Hepatocyte (in vitro differentiated cells): ENCODE results near the gene JPH2. TPM values are rescaled to one million over a fixed set of nuclear protein-coding genes. Genes with fewer than 3 reads are reported as not detected.

Experiments
- DNase-seq: peaks from one replicate; pipeline ENCODE4 v3.0.0-alpha.2; 2016; ENCODE audit warnings: low spot score
- H2AFZ ChIP-seq: fragments of 200-600 bp; sonication (generic); 2 replicates; pipeline ENCODE4 v1.6.0; 2016; ENCODE audit warnings: antibody characterized with exemption, mild to moderate bottlenecking
- H3K27ac ChIP-seq: fragments of 200-600 bp; sonication (generic); 2 replicates; pipeline ENCODE4 v1.5.1; 2016; ENCODE audit warnings: mild to moderate bottlenecking
- H3K27me3 ChIP-seq: fragments of 200-600 bp; sonication (generic); 2 replicates; pipeline ENCODE4 v1.6.1; 2016
- H3K36me3 ChIP-seq: fragments of 200-600 bp; sonication (generic); replicated peaks from 2 replicates; pipeline ENCODE4 v1.5.1; 2016; ENCODE audit warnings: low read depth; ENCODE audit not compliant: insufficient read depth
- H3K4me1 ChIP-seq: fragments of 200-600 bp; sonication (generic); 2 replicates; pipeline ENCODE4 v1.5.1; 2016; ENCODE audit warnings: mild to moderate bottlenecking, moderate library complexity; ENCODE audit not compliant: insufficient read depth
- H3K4me2 ChIP-seq: fragments of 200-600 bp; sonication (generic); 2 replicates; pipeline ENCODE4 v1.6.0; 2016
- H3K4me3 ChIP-seq: fragments of 200-600 bp; sonication (generic); 2 replicates; pipeline ENCODE4 v1.5.1; 2016; ENCODE audit warnings: mild to moderate bottlenecking
- H3K79me2 ChIP-seq: fragments of 200-600 bp; sonication (generic); 2 replicates; pipeline ENCODE4 v1.6.0; 2017; ENCODE audit warnings: mild to moderate bottlenecking
- H3K9me2 ChIP-seq: fragments of 200-600 bp; sonication (generic); replicated peaks from 2 replicates; pipeline ENCODE4 v1.6.0; 2017; ENCODE audit warnings: mild to moderate bottlenecking; ENCODE audit not compliant: insufficient read depth
- H3K9me3 ChIP-seq: fragments of 200-600 bp; sonication (generic); 2 replicates; pipeline ENCODE4 v1.5.1; 2016; ENCODE audit warnings: low read depth, mild to moderate bottlenecking
- H4K20me1 ChIP-seq: fragments of 200-600 bp; sonication (generic); 2 replicates; pipeline ENCODE4 v1.6.0; 2016; ENCODE audit warnings: mild to moderate bottlenecking; ENCODE audit not compliant: insufficient read depth, poor library complexity, severe bottlenecking
- EZH2 ChIP-seq: fragments of 200-600 bp; sonication (generic); IDR thresholded peaks from 2 replicates; pipeline ENCODE4 v1.6.1; 2016; ENCODE audit warnings: antibody characterized with exemption, mild to moderate bottlenecking, borderline replicate concordance
- EZH2phosphoT487 ChIP-seq: fragments of 200-600 bp; sonication (generic); IDR thresholded peaks from one replicate; pipeline ENCODE4 v1.6.1; 2018; ENCODE audit warnings: antibody characterized with exemption, mild to moderate bottlenecking, low read depth, moderate library complexity; ENCODE audit not compliant: unreplicated experiment, severe bottlenecking
- WGBS: methylation state at CpG from one replicate; pipeline ENCODE4 v1.1.6; 2016; ENCODE audit warnings: low lambda C conversion rate; ENCODE audit errors: missing lambda C conversion rate; 5-methylcytosine and 5-hydroxymethylcytosine counted together
- polyA plus RNA-seq: library from polyadenylated mRNA; unstranded; fragments of >200 nt; fragmentation: Nextera tagmentation; extraction: Ambion mirVana; gene quantifications from 2 replicates; pipeline ENCODE4 v1.2.1, GENCODE V29; 2016
- total RNA-seq: library from RNA; depleted of rRNA; stranded (reverse); fragments of >200 nt; gene quantifications from 2 replicates; pipeline ENCODE4 v1.2.3, GENCODE V29; 2014
- TF ChIP-seq, protein P1 (sequence below): fragments of 200-600 bp; sonication (generic); IDR thresholded peaks from 2 replicates; pipeline ENCODE4 v1.5.1; 2016; ENCODE audit warnings: antibody characterized with exemption, mild to moderate bottlenecking; ENCODE audit not compliant: poor library complexity

Gene JPH2
- total and polyA plus RNA-seq, 2 experiments from 2014 or later: 6.6 to 8.3 TPM

DNA sequence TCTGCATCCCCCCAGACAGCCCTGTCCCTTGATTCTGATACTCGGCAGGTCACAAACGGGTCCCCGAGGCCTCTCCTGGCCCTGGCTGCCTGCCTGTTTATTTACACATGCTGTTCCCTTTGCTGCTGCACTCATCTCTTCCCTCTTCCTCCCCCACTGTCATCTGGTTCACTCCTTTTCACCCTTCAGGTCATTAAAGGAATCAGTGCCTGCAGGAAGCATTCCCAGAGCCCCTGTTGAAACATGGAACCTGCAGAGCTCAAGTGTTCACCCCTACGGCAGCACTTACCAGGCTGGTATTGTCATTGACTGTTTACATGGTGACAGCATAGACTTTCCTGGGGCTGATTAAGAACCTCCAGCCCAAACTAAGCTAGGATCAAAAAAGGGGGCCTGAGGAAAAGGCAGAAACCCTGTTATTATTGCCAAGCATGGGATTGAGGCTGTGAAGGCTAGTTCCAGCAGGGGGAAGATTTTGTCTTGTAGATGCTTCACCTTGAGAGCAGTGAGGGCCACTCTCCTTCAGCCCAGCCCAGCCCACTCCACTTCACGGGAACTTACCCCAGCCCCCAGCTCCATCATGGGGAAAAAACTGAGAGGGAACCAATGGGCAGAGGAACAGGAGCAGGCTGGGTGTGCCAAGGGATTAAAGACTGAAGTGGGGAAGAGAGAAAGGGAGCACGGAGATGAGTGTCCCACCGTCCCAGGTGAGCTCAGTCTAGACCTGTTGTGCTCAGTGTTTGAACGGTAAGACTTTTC lies 73.2 kb downstream of the JPH2 start:
- Histone ChIP-seq H3K9me2 (no peaks in the 10 kb centered on the region), H3K4me1 (no peaks in the 10 kb centered on the region), H3K9me3 (no peaks in the 10 kb centered on the region), H3K4me3 (no peak overlapping the region), H3K36me3 (no peaks in the 10 kb centered on the region), H3K27me3 (no peaks in the 10 kb centered on the region), H3K4me2 (no peak overlapping the region), H4K20me1 (no peaks in the 10 kb centered on the region), H3K79me2 (no peaks in the 10 kb centered on the region), H3K27ac (no peak overlapping the region), H2AFZ (no peak overlapping the region)
- 52% methylated on average over 8 of the region's 8 CpGs for WGBS
- DNase-seq: no peak
- TF ChIP-seq EZH2 (no peak), EZH2phosphoT487 (no peak)
- TF ChIP-seq, protein P1, sequence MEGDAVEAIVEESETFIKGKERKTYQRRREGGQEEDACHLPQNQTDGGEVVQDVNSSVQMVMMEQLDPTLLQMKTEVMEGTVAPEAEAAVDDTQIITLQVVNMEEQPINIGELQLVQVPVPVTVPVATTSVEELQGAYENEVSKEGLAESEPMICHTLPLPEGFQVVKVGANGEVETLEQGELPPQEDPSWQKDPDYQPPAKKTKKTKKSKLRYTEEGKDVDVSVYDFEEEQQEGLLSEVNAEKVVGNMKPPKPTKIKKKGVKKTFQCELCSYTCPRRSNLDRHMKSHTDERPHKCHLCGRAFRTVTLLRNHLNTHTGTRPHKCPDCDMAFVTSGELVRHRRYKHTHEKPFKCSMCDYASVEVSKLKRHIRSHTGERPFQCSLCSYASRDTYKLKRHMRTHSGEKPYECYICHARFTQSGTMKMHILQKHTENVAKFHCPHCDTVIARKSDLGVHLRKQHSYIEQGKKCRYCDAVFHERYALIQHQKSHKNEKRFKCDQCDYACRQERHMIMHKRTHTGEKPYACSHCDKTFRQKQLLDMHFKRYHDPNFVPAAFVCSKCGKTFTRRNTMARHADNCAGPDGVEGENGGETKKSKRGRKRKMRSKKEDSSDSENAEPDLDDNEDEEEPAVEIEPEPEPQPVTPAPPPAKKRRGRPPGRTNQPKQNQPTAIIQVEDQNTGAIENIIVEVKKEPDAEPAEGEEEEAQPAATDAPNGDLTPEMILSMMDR: no peak

DNA sequence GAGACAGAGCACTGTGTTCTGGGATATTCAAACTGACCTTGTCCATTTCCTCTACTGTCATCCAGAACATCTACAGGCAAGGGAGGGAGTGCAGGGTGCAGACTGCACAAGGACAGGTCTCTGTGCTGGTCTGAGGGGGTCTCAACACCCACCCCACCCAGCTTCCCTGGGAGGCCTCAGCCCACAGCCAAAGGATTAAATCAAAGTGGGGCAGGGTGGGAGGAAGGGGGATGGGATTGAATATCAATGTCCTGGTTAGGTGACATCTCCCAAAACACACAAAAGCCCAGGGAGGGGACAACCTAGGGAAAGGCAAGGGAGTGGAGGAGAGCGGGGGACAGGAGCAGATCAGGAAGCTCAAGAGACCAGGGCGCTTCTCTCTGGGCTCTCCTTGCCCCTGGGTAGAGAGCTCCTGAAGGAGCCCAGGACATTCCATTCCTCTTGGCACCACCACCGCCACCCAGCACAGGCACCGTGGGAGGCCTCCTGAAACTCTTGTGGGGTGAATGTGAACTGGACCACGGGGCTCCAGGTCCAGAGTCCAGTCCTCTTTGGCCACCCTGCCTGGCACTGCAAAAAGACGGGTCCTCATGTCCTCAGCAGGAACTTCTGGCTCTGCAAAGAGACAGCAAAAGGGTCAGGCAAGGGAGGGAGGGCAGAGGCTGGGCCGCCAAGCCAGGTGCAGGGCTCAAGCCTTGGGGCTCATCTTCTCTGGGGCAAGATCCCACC lies 73.9 kb downstream of the JPH2 start:
- Histone ChIP-seq H3K4me3 (no peak overlapping the region), H3K9me2 (no peaks in the 10 kb centered on the region), H3K4me1 (no peaks in the 10 kb centered on the region), H3K36me3 (no peaks in the 10 kb centered on the region), H3K4me2 (no peak overlapping the region), H3K9me3 (no peaks in the 10 kb centered on the region), H3K27me3 (no peaks in the 10 kb centered on the region), H3K79me2 (no peaks in the 10 kb centered on the region), H3K27ac (no peak overlapping the region), H4K20me1 (no peaks in the 10 kb centered on the region), H2AFZ (no peak overlapping the region)
- DNase-seq: no peak
- 71% methylated on average over 7 of the region's 7 CpGs for WGBS
- TF ChIP-seq EZH2 (no peak), EZH2phosphoT487 (no peak)
- TF ChIP-seq, protein P1: no peak

- Histone ChIP-seq H3K4me3 (no peak overlapping the region), H3K79me2 (no peaks in the 10 kb centered on the region), H3K27me3 (no peaks in the 10 kb centered on the region), H2AFZ (no peak overlapping the region), H4K20me1 (no peaks in the 10 kb centered on the region), H3K36me3 (no peaks in the 10 kb centered on the region), H3K4me2 (no peak overlapping the region), H3K9me3 (no peaks in the 10 kb centered on the region), H3K9me2 (no peaks in the 10 kb centered on the region), H3K27ac (no peak overlapping the region), H3K4me1 (no peaks in the 10 kb centered on the region)
- no peak for DNase-seq
- TF ChIP-seq EZH2 (no peak), EZH2phosphoT487 (no peak)
- TF ChIP-seq, protein P1: no peak
- WGBS: 85% methylated on average over 6 of the region's 6 CpGs
These were observed 74.5 kb downstream of the JPH2 start for GRCh38 chr20:44112456-44112855.
